Measurements from ENCODE around the gene ST6GALNAC5.
A peak's percentile ranks its signal among the peaks of the same experiment; 100 is the strongest.

ST6GALNAC5 gene

GRCh38 chr1:76905876-76906595, 38.8 kb downstream of the ST6GALNAC5 start:
- peak; percentile 14 for DNase-seq (ENCODE audit: low read depth)
- TF ChIP-seq, protein P1, sequence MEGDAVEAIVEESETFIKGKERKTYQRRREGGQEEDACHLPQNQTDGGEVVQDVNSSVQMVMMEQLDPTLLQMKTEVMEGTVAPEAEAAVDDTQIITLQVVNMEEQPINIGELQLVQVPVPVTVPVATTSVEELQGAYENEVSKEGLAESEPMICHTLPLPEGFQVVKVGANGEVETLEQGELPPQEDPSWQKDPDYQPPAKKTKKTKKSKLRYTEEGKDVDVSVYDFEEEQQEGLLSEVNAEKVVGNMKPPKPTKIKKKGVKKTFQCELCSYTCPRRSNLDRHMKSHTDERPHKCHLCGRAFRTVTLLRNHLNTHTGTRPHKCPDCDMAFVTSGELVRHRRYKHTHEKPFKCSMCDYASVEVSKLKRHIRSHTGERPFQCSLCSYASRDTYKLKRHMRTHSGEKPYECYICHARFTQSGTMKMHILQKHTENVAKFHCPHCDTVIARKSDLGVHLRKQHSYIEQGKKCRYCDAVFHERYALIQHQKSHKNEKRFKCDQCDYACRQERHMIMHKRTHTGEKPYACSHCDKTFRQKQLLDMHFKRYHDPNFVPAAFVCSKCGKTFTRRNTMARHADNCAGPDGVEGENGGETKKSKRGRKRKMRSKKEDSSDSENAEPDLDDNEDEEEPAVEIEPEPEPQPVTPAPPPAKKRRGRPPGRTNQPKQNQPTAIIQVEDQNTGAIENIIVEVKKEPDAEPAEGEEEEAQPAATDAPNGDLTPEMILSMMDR (conservative IDR thresholded peaks at IDR 0.05; ENCODE audit: low read length), result no peak
- no peak overlapping the region for H3K4me3 ChIP-seq (ENCODE audit: low read length)

DNA sequence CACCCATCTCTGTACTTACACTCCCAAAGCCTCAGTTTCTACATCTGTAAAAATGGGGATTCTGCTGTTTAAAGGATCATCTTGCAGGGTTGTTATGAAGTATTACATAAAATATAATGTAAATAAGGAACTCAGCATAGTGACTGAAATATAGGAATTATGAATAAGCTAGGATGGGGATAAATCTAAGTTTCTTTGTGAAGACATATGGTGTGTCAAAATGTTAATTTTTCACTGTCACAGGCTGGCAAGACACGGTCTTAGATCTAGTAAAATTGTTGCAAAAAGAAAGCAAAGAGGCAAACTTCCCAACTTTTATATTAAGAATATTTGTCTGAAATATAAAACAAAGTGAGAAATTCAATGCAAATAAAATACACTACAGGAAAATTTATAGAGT, 42.0 kb downstream of the ST6GALNAC5 start:
- H3K4me3 ChIP-seq (ENCODE audit: low read length), result no peak overlapping the region
- TF ChIP-seq, protein P1 (conservative IDR thresholded peaks at IDR 0.05; ENCODE audit: low read length), result no peak
- DNase-seq (ENCODE audit: low read depth), result no peak

GRCh38 chr1:76919085-76919484, 51.8 kb downstream of the ST6GALNAC5 start:
- DNase-seq (ENCODE audit: low read depth), result no peak
- no peak overlapping the region for H3K4me3 ChIP-seq (ENCODE audit: low read length)
- TF ChIP-seq, protein P1 (conservative IDR thresholded peaks at IDR 0.05; ENCODE audit: low read length), result no peak

- DNase-seq (ENCODE audit: low read depth), result no peak
- H3K4me3 ChIP-seq (ENCODE audit: low read length), result no peak overlapping the region
- TF ChIP-seq, protein P1 (conservative IDR thresholded peaks at IDR 0.05; ENCODE audit: low read length), result no peak
Measured at GRCh38 chr1:76921590-76921989, 54.3 kb downstream of the ST6GALNAC5 start.

GRCh38 chr1:76925825-76926224, 58.5 kb downstream of the ST6GALNAC5 start:
- no peak for DNase-seq (ENCODE audit: low read depth)
- H3K4me3 ChIP-seq (ENCODE audit: low read length), result no peak overlapping the region
- TF ChIP-seq, protein P1 (conservative IDR thresholded peaks at IDR 0.05; ENCODE audit: low read length), result no peak

GRCh38 chr1:76928522-76928921, 61.2 kb downstream of the ST6GALNAC5 start:
- H3K4me3 ChIP-seq (ENCODE audit: low read length), result no peak overlapping the region
- TF ChIP-seq, protein P1 (conservative IDR thresholded peaks at IDR 0.05; ENCODE audit: low read length), result no peak
- DNase-seq (ENCODE audit: low read depth), result no peak

DNA sequence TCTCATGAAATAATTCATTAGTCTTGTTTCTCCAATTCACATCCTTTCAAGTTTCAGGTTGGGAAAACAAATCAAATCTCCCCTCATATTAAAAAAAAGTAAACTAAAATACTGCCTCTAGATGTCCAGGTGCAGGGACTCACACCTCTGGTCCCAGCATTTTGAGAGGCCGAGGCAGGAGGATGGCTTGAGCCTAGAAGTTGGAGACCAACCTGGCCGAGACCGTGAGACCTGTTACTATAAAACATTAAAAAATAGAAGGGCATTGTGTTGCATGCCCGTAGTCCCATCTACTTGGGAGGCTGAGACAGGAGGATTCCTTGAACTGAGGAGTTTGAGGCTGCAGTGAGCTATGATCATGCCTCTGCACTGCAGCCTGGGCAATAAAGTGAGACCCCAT, 61.9 kb downstream of the ST6GALNAC5 start:
- DNase-seq (ENCODE audit: low read depth), result no peak
- no peak overlapping the region for H3K4me3 ChIP-seq (ENCODE audit: low read length)
- TF ChIP-seq, protein P1 (conservative IDR thresholded peaks at IDR 0.05; ENCODE audit: low read length), result no peak
